ENCODE results near the gene FSIP1.

The FSIP1 gene

DNA sequence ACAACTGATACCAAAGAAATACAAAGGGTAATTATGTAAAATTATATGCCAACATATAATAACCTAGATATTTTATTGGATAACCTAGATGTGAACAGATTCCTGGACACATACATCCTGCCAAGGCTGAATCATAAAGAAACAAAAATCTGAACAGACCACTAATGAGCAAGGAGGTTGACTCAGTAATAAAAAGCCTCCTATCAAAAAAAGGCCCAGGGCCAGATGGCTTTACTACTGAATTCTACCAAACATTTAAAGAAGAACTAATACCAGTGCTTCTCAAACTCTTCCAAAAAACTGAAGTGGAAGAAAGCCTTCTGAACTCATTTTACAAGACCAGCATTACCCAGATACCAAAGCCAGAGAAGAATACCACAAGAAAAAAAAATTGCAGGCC lies 169.4 kb downstream of the FSIP1 start:
- DNase-seq, result no peak

DNA sequence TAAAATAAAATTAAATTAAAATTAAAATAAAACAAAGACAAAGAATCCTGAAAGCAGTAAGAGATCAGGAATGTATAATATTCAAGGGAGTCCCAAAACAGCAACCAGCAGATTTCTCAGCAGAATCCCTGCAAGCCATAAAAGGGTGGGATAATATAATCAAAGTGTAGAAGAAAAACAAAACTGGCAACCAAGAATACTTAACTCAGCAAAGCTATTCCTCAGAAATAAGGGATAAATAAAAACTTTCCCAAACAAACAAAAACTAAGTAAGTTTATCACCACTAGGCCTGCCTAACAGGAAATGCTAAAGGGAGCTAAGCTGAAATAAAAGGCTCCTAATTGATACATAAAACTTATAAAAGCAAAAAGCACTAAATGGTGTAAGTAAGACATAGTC lies 172.0 kb downstream of the FSIP1 start:
- no peak for DNase-seq

DNA sequence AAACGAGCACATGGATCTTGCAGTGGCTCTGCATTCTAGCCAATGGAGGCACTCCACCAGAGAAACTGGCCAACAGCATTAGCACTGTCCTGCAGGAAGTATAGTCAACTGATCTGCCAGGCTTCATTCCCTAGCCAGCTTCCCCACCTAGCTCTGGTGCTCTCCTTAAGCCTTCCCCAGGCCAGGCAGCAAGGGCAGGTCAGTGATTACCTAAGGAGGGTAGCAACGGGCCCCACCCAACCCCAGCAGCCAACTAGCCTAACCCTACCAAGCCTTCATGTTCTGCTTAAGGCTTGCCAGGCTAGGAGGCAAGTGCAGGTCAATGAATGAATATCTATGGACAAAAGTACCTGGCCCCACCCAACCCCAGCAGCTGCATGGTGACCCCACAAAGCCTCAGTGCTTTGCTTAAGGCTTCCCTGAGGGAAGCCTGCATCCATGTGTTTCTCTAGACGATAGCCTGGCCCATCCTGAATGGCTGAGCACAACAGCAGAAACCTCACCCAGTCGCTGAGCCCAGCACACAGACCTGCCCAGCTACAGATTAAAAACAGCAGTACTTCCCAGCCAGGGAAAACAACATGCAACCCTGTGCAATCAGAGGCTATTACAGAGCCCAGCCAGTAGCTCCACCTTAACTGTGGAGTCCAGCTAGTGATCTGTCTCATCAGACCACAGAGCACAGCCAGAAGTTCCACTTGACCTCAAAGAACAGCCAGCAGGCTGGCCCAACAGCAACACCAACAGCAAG lies 173.3 kb downstream of the FSIP1 start:
- DNase-seq, result no peak

DNA sequence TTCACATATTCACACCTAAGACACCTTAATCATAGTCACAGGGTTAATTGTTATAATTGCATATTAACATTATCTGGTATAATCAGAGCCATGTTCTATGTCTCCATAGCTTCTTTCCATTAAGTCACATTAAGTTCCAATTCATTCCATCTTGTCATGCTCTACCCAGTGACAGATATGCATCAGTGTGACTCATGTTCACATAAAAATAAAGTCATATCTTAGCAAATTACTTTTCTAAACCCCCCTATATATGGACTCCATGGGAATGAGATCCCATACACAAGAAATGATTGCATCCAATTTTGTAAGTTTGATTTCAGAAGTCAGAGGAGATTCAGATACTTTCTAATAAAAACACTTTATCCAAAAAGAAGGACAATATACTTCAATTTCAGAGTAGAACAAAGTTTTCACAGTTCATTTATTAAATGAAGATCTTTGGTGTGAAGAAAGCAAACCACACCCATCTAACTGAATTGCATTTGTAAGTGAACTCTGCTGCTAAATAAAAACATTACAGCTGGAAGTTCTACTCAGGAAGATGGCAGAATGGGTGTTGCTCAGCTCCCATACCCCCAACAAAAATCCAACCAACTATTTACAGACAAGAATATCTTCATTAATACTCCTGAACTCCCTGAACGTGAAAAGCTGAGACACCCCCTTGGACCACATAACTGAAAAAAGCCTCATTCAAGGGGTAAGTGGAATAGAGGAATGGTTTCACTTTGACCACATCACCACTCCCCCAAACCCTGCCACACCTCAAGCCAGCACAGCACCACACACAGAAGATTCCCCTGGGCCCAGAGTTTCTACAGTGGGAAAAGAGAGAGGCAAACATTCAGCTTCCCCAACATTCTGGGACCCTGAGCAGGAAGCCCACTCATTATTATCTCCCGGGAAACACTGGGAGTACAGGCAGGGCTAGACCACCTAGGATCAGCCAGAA lies 174.2 kb downstream of the FSIP1 start:
- no peak for DNase-seq

DNA sequence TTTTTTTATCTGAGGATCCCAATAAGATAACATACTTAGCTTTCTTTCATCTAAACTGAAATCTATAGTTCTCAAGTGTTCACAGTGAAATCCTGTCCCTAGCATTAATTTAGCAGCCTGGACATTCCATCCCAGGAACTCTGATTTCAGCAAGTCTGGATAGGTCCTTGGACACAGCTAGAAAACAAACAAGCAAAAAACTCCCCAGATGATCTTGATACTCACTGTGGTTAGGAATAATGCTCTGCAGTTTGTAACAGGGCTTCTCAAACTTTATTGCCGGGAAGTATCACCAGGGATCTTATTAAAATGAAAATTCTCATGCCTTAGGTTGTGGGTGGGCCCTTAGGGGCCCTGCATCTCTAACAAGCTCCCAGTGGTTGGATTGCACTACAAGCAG lies 177.5 kb downstream of the FSIP1 start:
- DNase-seq, result no peak

DNA sequence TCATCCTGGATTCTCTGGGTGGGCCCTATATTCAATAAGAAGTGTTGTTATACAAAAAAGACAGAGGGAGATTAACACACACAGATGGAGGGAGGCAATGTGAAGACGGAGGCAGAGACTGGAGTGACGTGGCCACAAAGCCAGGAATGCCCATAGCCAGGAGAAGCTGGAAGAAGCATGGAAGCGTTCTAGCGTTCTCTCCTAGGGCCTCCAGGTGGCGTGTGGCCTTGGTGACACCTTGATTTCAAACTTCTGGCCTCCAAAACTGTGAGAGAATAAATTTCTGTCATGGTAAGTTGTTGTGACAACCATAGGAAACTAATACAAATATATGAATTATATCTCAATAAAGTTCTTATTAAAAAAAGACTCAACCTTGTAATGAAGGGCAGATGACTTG lies 180.5 kb downstream of the FSIP1 start:
- no peak for DNase-seq

DNA sequence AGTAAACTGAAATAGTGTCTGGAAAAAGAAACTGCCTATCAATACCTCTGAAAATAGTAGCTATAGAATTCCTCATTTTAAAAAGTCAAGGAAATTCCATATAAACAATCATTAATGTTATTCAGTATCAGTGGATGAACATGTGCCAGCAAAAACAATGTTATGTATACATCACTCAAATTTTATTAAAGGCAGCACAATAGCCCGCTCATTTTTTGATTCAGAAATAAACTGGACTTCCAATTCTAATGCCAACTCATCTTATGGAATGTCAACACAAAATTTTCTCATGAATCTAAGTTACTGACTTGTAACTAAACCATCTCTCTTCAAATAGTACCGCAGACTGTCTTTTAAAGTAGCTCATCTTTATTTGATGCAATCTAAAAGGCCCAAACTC lies 182.8 kb downstream of the FSIP1 start:
- no peak for DNase-seq

DNA sequence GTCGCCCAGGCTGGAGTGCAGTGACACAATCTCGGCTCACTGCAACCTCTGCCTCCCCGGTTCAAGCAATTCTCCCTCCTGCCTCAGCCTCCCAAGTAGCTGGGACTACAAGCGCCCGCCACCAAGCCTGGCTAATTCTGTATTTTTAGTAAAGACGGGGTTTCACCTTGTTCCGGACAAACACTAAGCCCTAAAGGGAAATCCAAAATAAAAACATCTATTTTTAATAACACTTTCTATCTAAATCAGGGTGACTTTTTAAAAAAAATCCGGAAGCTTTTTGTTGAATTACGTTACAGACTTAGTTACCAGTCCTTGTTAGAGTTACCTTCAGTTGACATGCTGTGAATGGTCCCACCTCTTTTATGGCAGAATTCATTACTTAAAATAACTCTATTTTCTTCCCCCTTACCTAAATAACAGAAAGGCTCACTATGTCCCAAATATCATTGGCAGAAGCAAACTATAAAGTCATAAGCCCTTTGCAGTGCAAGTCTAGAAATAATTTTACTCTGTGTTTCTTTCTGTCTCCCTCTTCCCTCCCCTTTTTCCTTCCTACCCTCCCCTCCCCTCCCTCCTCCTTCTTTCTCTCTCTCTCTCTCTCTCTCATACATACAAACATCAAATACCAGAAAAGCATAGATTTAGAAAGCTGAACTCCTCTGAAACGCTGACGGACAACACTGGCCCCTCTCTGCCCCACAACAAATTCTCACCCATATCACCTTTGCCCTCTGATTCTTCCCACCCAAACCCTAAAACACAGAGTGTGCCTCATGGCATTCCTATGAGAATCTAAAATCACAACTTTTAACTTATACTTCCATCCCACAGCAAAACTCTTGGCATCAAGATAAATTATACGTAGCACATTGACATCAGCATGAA lies 183.4 kb downstream of the FSIP1 start:
- DNase-seq, result no peak

DNA sequence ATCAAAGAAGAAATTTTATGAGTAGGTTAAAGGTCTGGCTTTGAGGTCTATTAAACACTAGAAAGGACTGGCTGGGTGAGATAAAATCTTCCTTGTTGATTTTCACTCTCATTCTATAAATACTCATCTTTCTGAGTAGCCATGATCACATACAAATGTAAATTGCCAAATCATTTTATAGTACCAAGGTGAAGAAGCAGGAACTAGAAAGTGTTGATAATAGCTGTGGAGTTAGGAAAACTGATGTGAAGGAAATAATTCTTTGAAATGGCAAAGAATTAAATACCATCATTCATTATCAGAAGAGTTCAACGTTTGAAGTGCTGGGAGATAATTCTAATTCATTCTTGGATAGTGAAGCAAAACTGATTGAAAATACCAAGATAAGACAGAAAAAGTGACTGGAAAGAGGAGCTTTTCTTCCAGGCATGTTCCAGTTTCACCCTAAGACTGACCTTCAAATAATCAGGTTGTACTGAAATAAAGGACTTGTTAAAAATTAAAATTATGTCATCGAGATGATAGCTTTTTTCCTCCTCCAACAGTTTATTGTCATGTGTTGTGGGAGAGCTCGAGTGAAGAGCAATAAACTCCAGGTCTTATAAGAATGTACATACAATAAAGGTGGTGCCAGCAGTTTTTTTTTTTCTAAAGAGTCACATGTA lies 184.3 kb downstream of the FSIP1 start:
- no peak for DNase-seq

DNA sequence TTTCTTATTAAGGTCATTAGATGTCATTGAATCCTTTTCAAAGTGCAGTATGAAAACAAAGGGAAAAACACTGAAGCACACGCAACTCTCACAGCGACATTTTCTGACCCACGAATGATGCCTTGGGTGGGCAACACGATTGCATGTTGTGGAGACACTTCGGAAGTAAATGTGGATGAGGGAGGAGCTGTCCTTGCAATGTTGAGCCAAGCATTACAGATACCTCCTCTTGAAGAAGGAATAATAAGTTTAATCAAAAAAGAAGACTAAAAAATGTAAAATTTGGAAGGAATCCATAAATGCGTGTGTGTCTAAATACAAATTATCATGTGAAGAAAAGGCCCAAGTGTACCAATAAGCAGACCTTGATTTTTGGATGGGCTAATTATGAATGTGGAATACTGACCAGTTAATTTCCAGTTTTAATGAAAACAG lies 184.9 kb downstream of the FSIP1 start:
- DNase-seq, result no peak

DNA sequence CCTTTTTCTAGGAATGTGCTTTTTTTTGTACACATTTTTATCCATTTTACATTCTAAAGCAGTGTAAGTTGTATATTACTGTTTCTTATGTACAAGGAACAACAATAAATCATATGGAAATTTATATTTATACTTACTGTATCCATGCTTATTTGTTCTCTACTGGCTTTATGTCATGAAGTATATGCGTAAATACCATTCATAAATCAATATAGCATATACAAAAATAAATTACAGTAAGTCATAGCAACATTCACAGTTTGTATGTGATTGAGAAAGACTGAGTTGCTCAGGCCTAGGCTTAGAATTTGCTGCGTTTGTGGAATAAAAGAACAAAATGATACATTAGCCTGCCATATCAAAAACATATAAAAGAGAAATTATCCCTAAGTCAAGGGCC lies 185.3 kb downstream of the FSIP1 start:
- no peak for DNase-seq

DNA sequence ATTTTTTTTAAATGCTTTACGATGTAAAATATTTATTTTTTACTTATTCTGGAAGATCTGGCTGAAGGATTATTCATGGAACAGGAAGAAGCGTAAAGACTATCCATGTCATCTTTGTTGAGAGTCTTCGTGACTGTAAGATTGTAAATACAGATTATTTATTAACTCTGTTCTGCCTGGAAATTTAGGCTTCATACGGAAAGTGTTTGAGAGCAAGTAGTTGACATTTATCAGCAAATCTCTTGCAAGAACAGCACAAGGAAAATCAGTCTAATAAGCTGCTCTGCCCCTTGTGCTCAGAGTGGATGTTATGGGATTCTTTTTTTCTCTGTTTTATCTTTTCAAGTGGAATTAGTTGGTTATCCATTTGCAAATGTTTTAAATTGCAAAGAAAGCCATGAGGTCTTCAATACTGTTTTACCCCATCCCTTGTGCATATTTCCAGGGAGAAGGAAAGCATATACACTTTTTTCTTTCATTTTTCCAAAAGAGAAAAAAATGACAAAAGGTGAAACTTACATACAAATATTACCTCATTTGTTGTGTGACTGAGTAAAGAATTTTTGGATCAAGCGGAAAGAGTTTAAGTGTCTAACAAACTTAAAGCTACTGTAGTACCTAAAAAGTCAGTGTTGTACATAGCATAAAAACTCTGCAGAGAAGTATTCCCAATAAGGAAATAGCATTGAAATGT lies 186.1 kb downstream of the FSIP1 start:
- no peak for DNase-seq

DNA sequence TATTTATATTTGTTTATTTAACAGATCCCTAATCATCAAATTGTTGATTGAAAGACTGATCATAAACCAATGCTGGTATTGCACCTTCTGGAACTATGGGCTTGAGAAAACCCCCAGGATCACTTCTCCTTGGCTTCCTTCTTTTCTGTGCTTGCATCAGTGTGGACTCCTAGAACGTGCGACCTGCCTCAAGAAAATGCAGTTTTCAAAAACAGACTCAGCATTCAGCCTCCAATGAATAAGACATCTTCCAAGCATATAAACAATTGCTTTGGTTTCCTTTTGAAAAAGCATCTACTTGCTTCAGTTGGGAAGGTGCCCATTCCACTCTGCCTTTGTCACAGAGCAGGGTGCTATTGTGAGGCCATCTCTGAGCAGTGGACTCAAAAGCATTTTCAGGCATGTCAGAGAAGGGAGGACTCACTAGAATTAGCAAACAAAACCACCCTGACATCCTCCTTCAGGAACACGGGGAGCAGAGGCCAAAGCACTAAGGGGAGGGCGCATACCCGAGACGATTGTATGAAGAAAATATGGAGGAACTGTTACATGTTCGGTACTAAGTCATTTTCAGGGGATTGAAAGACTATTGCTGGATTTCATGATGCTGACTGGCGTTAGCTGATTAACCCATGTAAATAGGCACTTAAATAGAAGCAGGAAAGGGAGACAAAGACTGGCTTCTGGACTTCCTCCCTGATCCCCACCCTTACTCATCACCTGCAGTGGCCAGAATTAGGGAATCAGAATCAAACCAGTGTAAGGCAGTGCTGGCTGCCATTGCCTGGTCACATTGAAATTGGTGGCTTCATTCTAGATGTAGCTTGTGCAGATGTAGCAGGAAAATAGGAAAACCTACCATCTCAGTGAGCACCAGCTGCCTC lies 187.1 kb downstream of the FSIP1 start:
- DNase-seq, result no peak

DNA sequence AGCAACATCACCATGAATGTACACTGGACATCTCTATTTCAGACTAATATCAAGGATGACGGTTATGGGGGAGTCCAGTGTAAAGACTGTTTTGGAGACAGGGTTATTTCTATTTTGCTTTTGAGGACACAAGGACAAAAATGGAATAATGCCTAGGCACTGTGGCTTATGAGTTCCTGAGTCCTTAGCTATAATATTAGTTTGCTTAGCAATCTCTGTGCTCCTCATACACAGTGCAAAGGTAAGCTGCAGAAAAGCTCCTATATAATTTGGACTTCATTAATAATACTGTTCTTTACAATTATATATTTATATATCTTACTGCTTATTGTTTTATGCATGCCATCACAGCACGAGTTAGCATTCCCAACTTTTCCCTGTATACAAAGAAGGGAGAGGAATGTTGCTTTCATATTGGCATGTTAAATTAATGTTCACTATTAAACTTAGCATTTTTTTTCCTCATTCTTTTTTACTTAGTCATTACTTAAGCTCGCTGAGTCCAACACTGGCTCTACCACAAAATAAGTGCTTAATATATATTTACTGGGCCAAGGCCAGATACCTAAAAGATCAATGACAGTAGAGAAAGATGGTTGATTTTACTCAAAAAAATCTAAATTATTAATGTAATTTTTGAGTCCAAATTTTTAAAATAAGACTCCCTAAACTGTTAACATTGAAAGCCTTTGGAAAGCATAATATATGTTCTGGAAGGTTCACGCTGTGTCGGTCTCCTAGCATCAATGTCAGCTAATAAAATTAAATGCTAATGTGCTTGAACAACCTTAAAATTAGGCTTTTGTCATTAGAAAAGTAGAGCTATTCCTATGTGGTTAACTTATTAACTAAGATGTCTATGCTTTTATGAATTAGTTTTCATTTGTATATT lies 187.9 kb downstream of the FSIP1 start:
- no peak for DNase-seq

DNA sequence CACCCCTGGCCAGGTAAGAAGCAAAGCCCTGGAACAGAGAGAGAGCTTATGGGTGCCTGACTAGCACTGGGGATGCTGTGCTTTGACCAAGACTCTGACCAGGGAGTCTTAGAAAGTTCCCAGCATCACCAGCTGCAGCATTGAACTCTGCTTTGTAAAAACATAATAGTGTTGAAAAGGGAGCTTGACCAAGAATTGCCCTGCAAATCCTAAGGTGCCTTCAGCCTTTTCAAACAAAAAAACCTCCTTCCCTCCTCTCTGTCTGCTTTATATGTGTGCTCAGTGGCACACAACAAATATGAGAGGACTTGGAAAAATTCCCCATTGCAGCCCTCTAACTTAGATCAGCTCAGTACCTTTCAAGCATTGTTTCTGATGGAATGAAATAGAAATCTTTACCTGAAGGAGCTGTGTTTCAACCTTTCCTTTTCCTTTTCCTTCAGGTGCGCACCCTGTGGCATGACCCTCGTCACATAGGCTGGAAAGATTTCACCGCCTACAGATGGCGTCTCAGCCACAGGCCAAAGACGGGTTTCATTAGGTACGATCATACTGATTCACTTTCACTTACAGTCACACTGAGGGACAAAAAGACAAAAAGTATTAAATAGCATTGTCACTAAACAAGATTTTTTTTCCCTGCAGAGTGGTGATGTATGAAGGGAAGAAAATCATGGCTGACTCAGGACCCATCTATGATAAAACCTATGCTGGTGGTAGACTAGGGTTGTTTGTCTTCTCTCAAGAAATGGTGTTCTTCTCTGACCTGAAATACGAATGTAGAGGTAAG lies 188.8 kb downstream of the FSIP1 start:
- DNase-seq, result no peak

DNA sequence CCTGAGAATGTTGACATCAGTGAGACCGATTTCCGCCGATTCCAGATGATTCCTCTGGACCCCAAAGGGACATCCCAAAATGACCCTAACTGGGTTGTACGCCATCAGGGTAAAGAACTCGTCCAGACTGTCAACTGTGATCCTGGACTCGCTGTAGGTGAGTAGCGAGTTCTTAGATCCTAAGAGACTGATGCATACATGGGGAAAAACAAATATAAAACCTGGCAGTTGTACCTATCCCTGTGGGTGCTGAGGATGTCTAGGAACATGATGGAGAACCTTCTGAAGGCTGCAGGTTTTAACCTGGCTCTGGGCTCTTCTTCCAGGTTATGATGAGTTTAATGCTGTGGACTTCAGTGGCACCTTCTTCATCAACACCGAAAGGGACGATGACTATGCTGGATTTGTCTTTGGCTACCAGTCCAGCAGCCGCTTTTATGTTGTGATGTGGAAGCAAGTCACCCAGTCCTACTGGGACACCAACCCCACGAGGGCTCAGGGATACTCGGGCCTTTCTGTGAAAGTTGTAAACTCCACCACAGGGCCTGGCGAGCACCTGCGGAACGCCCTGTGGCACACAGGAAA lies 189.5 kb downstream of the FSIP1 start:
- no peak for DNase-seq

DNA sequence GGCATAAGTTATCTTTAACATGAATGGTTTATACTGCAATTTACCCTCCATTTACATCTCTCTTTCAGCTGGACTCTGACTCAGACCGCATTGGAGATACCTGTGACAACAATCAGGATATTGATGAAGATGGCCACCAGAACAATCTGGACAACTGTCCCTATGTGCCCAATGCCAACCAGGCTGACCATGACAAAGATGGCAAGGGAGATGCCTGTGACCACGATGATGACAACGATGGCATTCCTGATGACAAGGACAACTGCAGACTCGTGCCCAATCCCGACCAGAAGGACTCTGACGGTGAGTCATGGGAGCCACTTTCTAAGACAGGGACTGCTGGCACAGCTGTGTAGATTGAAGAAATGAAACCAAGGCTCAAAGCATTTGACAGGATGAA lies 190.1 kb downstream of the FSIP1 start:
- DNase-seq, result no peak

DNA sequence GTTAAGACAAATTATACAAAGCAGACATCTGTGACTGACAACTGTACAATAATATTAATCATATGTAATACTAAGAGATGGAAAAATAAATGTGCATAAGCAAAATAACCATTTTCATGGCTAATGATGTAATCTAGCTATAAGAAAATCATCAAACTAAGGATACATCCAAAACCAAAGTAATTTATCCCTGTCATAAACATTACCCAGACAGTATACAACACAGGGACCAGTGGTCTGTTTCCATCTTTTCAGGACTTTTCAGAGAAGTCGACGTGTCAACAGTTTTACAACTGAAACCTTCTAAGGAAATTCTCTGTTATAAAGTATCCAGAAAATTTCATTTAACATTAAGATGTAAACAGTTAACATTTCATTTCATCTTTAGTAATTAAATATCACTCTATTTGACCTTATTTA lies 190.7 kb downstream of the FSIP1 start:
- DNase-seq, result no peak
